Vagina (tissue), 2 donors: Measurements from ENCODE around the gene CST4. TPM values are rescaled to one million over a fixed set of nuclear protein-coding genes. Genes with fewer than 3 reads are reported as not detected.
"Not testable (repeated sequence)": the region's sequence is repeated elsewhere in the genome, so short reads cannot be mapped to it uniquely, and the experiment has no call there.

Experiments
- DNase-seq, 2 donors: peaks; one replicate each; pipeline ENCODE4 v3.0.0-alpha.2; 2017; ENCODE audit errors: extremely low spot score in 2 of 2
- H3K27ac ChIP-seq: fragments of 200-600 bp; sonication (generic); one replicate; pipeline ENCODE4 v1.5.1; 2019
- H3K27me3 ChIP-seq: fragments of 200-600 bp; sonication (generic); one replicate; pipeline ENCODE4 v1.5.1; 2019
- H3K36me3 ChIP-seq, 2 donors: fragments of 200-600 bp; sonication (generic); one replicate each; pipeline ENCODE4 v1.5.1; 2017 to 2019
- H3K4me1 ChIP-seq: fragments of 200-600 bp; sonication (generic); one replicate; pipeline ENCODE4 v1.5.1; 2019
- H3K4me3 ChIP-seq, 2 donors: fragments of 200-600 bp; sonication (generic); 1 replicate in 1 of 2; 2 replicates in 1 of 2; pipeline ENCODE4 v1.5.1; 2016 to 2019
- H3K9me3 ChIP-seq: fragments of 200-600 bp; sonication (generic); one replicate; pipeline ENCODE4 v1.5.1; 2019
- CTCF ChIP-seq, 3 experiments: fragments of 450-650 bp in 2 of 3; fragments of 200-600 bp in 1 of 3; sonication (generic) in 1 of 3; IDR thresholded peaks; one replicate each; pipeline ENCODE4 v1.5.1; 2017 to 2019; ENCODE audit warnings: antibody characterized with exemption in 3 of 3, mild to moderate bottlenecking in 2 of 3, moderate library complexity in 2 of 3
- POLR2A ChIP-seq, 2 donors: fragments of 450-650 bp; IDR thresholded peaks; one replicate each; pipeline ENCODE4 v1.6.1; 2017; ENCODE audit warnings: antibody characterized with exemption in 2 of 2, mild to moderate bottlenecking in 2 of 2, moderate library complexity in 2 of 2
- POLR2AphosphoS5 ChIP-seq, 2 donors: sonication (generic); formaldehyde crosslinking; IDR thresholded peaks; one replicate each; pipeline ENCODE4 v1.9.0; 2017; ENCODE audit warnings: antibody characterized with exemption in 2 of 2, mild to moderate bottlenecking in 2 of 2, low read depth in 1 of 2; ENCODE audit not compliant: insufficient read depth in 1 of 2
- intact Hi-C: fragments of 100-400 bp; cut with DNase I; formaldehyde crosslinking; loops from one replicate; pipeline ENCODE4 v1.15.1; 2023
- total RNA-seq: library from RNA; depleted of rRNA; stranded (reverse); fragments of >200 nt; gene quantifications from one replicate; pipeline ENCODE4 v1.2.3, GENCODE V29; 2016

CST4 gene
- total RNA-seq, 1 donor from 2014 or later = not detected

GRCh38 chr20:23663180-23663579, 25.7 kb downstream of the CST4 start:
- no peak for TF ChIP-seq POLR2A (IDR thresholded peaks at IDR 0.05)
- TF ChIP-seq CTCF (IDR thresholded peaks at IDR 0.05) = no peak
- TF ChIP-seq POLR2AphosphoS5 (IDR thresholded peaks at IDR 0.05; ENCODE audit: insufficient read depth in 1 of 2, low read depth in 1 of 2) = no peak
- intact Hi-C loops = loop anchor here (5.0 to 10.0 kb wide), 2 partner anchors 218 to 1261 kb away; no protein-coding TSS in a partner anchor
- H3K27ac ChIP-seq = no peak overlapping the region
- no peaks in the 10 kb centered on the region for H3K9me3 ChIP-seq
- peak in 1 of 2 donors; percentile 72 for DNase-seq
- no peak overlapping the region for H3K4me3 ChIP-seq
- H3K27me3 ChIP-seq = no peaks in the 10 kb centered on the region
- no peaks in the 10 kb centered on the region for H3K36me3 ChIP-seq
- peaks cover 4% of the 10 kb centered on the region for H3K4me1 ChIP-seq

- Histone ChIP-seq H3K27me3 (no peaks in the 10 kb centered on the region), H3K9me3 (no peaks in the 10 kb centered on the region), H3K4me1 (peaks cover 4% of the 10 kb centered on the region), H3K36me3 (no peaks in the 10 kb centered on the region), H3K4me3 (no peak overlapping the region), H3K27ac (no peak overlapping the region)
- intact Hi-C loops = loop anchor here (5.0 to 10.0 kb wide), 2 partner anchors 218 to 1260 kb away; no protein-coding TSS in a partner anchor
- TF ChIP-seq POLR2AphosphoS5 (IDR thresholded peaks at IDR 0.05; ENCODE audit: insufficient read depth in 1 of 2, low read depth in 1 of 2) (no peak), POLR2A (IDR thresholded peaks at IDR 0.05) (no peak), CTCF (IDR thresholded peaks at IDR 0.05) (no peak)
- peak in 1 of 2 donors; percentile 77 for DNase-seq
Measured at GRCh38 chr20:23662276-23662870, 26.5 kb downstream of the CST4 start.

- Histone ChIP-seq H3K27me3 (no peaks in the 10 kb centered on the region), H3K36me3 (no peaks in the 10 kb centered on the region), H3K4me3 (no peak overlapping the region), H3K27ac (no peak overlapping the region), H3K4me1 (peaks cover 8% of the 10 kb centered on the region), H3K9me3 (no peaks in the 10 kb centered on the region)
- TF ChIP-seq CTCF (IDR thresholded peaks at IDR 0.05) = no peak
- no peak for TF ChIP-seq POLR2A (IDR thresholded peaks at IDR 0.05)
- no peak for TF ChIP-seq POLR2AphosphoS5 (IDR thresholded peaks at IDR 0.05; ENCODE audit: insufficient read depth in 1 of 2, low read depth in 1 of 2)
- intact Hi-C loops = loop anchor here (5.0 to 10.0 kb wide), 2 partner anchors 216 to 1259 kb away; no protein-coding TSS in a partner anchor
- peak in 1 of 2 donors; percentile 43 for DNase-seq
Measured at GRCh38 chr20:23661002-23661429, 27.8 kb downstream of the CST4 start.

GRCh38 chr20:23659989-23660837, 28.6 kb downstream of the CST4 start:
- peak overlapping the region; percentile 38 for H3K27ac ChIP-seq
- no peaks in the 10 kb centered on the region for H3K36me3 ChIP-seq
- intact Hi-C loops = loop anchor here (5.0 to 10.0 kb wide), 2 partner anchors 215 to 1258 kb away; no protein-coding TSS in a partner anchor
- H3K4me1 ChIP-seq = peaks cover 16% of the 10 kb centered on the region
- no peaks in the 10 kb centered on the region for H3K27me3 ChIP-seq
- DNase-seq = peak in 1 of 2 donors; percentile 49
- H3K4me3 ChIP-seq = no peak overlapping the region
- TF ChIP-seq POLR2A (IDR thresholded peaks at IDR 0.05) = no peak
- TF ChIP-seq CTCF (IDR thresholded peaks at IDR 0.05) = no peak
- TF ChIP-seq POLR2AphosphoS5 (IDR thresholded peaks at IDR 0.05; ENCODE audit: insufficient read depth in 1 of 2, low read depth in 1 of 2) = no peak
- no peaks in the 10 kb centered on the region for H3K9me3 ChIP-seq

- H3K4me3 ChIP-seq, H3K27me3 ChIP-seq, H3K27ac ChIP-seq, intact Hi-C loops, H3K36me3 ChIP-seq, H3K9me3 ChIP-seq: not testable (repeated sequence)
- DNase-seq = peak in 1 of 2 donors; percentile 40
- peaks cover 23% of the 10 kb centered on the region for H3K4me1 ChIP-seq
Measured at GRCh38 chr20:23659610-23659988, 29.2 kb downstream of the CST4 start.
